GM12878 (cell line): ENCODE results near the gene BNC2. TPM values are rescaled to one million over a fixed set of nuclear protein-coding genes. Genes with fewer than 3 reads are reported as not detected.

ENCODE experiments used
- ATAC-seq: fragments of 200-7000 bp; cut with Tn5 transposase; 3 replicates; pipeline ENCODE4 v1.9.1; 2020; ENCODE audit warnings: mild to moderate bottlenecking, moderate library complexity
- BruUV-seq: library from RNA; stranded (reverse); fragments of 400-500 nt; replicated peaks from 2 replicates; lab custom pipeline; 2021; lab: Mats Ljungman, UMichigan
- CTCF ChIA-PET: fragments of 300-600 bp; sonication (Branson Sonifier 250); formaldehyde crosslinking; extraction: SDS; loops from one replicate; lab custom pipeline; 2021; ENCODE audit warnings: inconsistent platforms; lab: Yijun Ruan, JAX
- POLR2A ChIA-PET: fragments of 350-600 bp; formaldehyde crosslinking; extraction: SDS; loops from one replicate; lab custom pipeline; 2021; ENCODE audit warnings: inconsistent platforms; lab: Charles Lee
- RAD21 ChIA-PET: fragments of 300-600 bp; sonication (Branson Sonifier 250); formaldehyde crosslinking; loops from one replicate; lab custom pipeline; 2023; ENCODE audit warnings: antibody characterized with exemption; ENCODE audit not compliant: unreplicated experiment; lab: Charles Lee
- SMC1A ChIA-PET: fragments of 300-600 bp; sonication (Branson Sonifier 250); formaldehyde crosslinking; loops from one replicate; lab custom pipeline; 2023; ENCODE audit not compliant: unreplicated experiment, uncharacterized antibody; lab: Charles Lee
- DNase-seq: peaks from one replicate; pipeline ENCODE4 v3.0.0-alpha.2; 2011; ENCODE audit warnings: low read depth, low spot score
- FAIRE-seq: peaks from 3 replicates; lab custom pipeline; 2011; peaks lifted over from hg19 to GRCh38; lab: Jason Lieb, UNC
- H2AFZ ChIP-seq: 2 replicates; pipeline ENCODE4 v1.6.0; 2011; ENCODE audit warnings: low read depth, low read length, control low read depth; ENCODE audit not compliant: control insufficient read depth
- H3K27ac ChIP-seq: 2 replicates; pipeline ENCODE4 v1.5.1; 2011; ENCODE audit warnings: control low read depth; ENCODE audit not compliant: control insufficient read depth, insufficient read depth
- H3K27me3 ChIP-seq, 2 experiments: replicated peaks in 1 of 2; 2 replicates each; pipeline versions ENCODE4 v1.6.0 to v1.6.1; 2011; ENCODE audit warnings: low read length in 1 of 2; ENCODE audit not compliant: control insufficient read depth in 2 of 2, insufficient read depth in 2 of 2
- H3K36me3 ChIP-seq, 2 experiments: 2 replicates each; pipeline ENCODE4 v1.5.1; 2011; ENCODE audit warnings: low read length in 1 of 2; ENCODE audit not compliant: control insufficient read depth in 2 of 2, insufficient read depth in 2 of 2
- H3K4me1 ChIP-seq: 2 replicates; pipeline ENCODE4 v1.6.1; 2011; ENCODE audit warnings: mild to moderate bottlenecking, low read length, moderate library complexity, mixed read lengths; ENCODE audit not compliant: control insufficient read depth, insufficient read depth
- H3K4me2 ChIP-seq: 2 replicates; pipeline ENCODE4 v1.6.0; 2011; ENCODE audit warnings: control low read depth; ENCODE audit not compliant: control insufficient read depth, insufficient read depth
- H3K4me3 ChIP-seq: fragments of 200-600 bp; sonication (generic); 2 replicates; pipeline ENCODE4 v1.5.1; 2016
- H3K79me2 ChIP-seq: 2 replicates; pipeline ENCODE4 v1.6.0; 2011; ENCODE audit warnings: low read length; ENCODE audit not compliant: control insufficient read depth, insufficient read depth
- H3K9ac ChIP-seq: 2 replicates; pipeline ENCODE4 v1.8.0; 2011; ENCODE audit warnings: low read length, control low read depth, mixed read lengths; ENCODE audit not compliant: control insufficient read depth, insufficient read depth
- H3K9me3 ChIP-seq: replicated peaks from 3 replicates; pipeline ENCODE4 v1.5.1; 2011; ENCODE audit warnings: mild to moderate bottlenecking, low read length; ENCODE audit not compliant: control insufficient read depth, insufficient read depth
- H4K20me1 ChIP-seq: 2 replicates; pipeline ENCODE4 v1.6.0; 2011; ENCODE audit not compliant: control insufficient read depth, insufficient read depth
- CBFB ChIP-seq: IDR thresholded peaks from 2 replicates; pipeline ENCODE4 v1.6.1; 2016; ENCODE audit warnings: antibody characterized with exemption, low read depth
- CBX5 ChIP-seq: sonication (generic); IDR thresholded peaks from 2 replicates; pipeline ENCODE4 v1.6.1; 2016; ENCODE audit warnings: low read depth, moderate library complexity, mild to moderate bottlenecking, inconsistent platforms
- CREB1 ChIP-seq: IDR thresholded peaks from 2 replicates; pipeline ENCODE4 v1.6.1; 2012; ENCODE audit warnings: low read depth, mild to moderate bottlenecking, inconsistent platforms
- EED ChIP-seq: sonication (generic); IDR thresholded peaks from 2 replicates; pipeline ENCODE4 v1.6.1; 2016; ENCODE audit warnings: antibody characterized with exemption, low read depth
- GABPA ChIP-seq: IDR thresholded peaks from 2 replicates; pipeline ENCODE4 v1.6.1; 2014; ENCODE audit warnings: antibody characterized with exemption, low read depth, mild to moderate bottlenecking, inconsistent platforms
- IKZF1 ChIP-seq: fragments of 450-650 bp; conservative IDR thresholded peaks from 2 replicates; pipeline ENCODE4 v1.6.1; 2017; ENCODE audit warnings: antibody characterized with exemption, mild to moderate bottlenecking
- IKZF2 ChIP-seq, 2 experiments: fragments of 450-650 bp; IDR thresholded peaks; 2 replicates each; pipeline ENCODE4 v1.6.1; 2017; ENCODE audit warnings: mild to moderate bottlenecking in 2 of 2, moderate library complexity in 2 of 2
- RELA ChIP-seq: fragments of 450-650 bp; IDR thresholded peaks from 2 replicates; pipeline ENCODE4 v1.8.0; 2014; ENCODE audit warnings: borderline replicate concordance; ENCODE audit not compliant: partially characterized antibody
- RFX5 ChIP-seq: IDR thresholded peaks from 2 replicates; pipeline ENCODE4 v1.6.1; 2011; ENCODE audit warnings: low read depth, low read length, improper control_type of control experiment
- RUNX3 ChIP-seq: IDR thresholded peaks from 2 replicates; pipeline ENCODE4 v1.6.1; 2012; ENCODE audit warnings: low read length, inconsistent platforms
- SKIL ChIP-seq: fragments of 450-650 bp; IDR thresholded peaks from 2 replicates; pipeline ENCODE4 v1.6.1; 2017; ENCODE audit warnings: mild to moderate bottlenecking, low read depth, inconsistent platforms; ENCODE audit not compliant: poor library complexity, severe bottlenecking
- SP1 ChIP-seq: IDR thresholded peaks from one replicate; pipeline ENCODE4 v1.6.1; 2011; ENCODE audit warnings: low read depth, low read length
- SREBF2 ChIP-seq: IDR thresholded peaks from 2 replicates; pipeline ENCODE4 v1.6.1; 2012; ENCODE audit warnings: mild to moderate bottlenecking, low read length
- SUZ12 ChIP-seq: fragments of 200-600 bp; sonication (generic); IDR thresholded peaks from one replicate; pipeline ENCODE4 v1.6.1; 2018; ENCODE audit warnings: antibody characterized with exemption, mild to moderate bottlenecking; ENCODE audit not compliant: unreplicated experiment
- WRNIP1 ChIP-seq: IDR thresholded peaks from 2 replicates; pipeline ENCODE4 v1.6.1; 2011; ENCODE audit warnings: low read depth, low read length, improper control_type of control experiment, borderline replicate concordance
- ZZZ3 ChIP-seq: IDR thresholded peaks from 2 replicates; pipeline ENCODE4 v1.6.1; 2011; ENCODE audit warnings: low read depth; ENCODE audit not compliant: control insufficient read depth, insufficient read length
- WGBS: methylation state at CpG from one replicate; pipeline ENCODE4 v1.1.6; 2016; ENCODE audit warnings: low lambda C conversion rate; ENCODE audit not compliant: insufficient replicate concordance, insufficient coverage; ENCODE audit errors: missing lambda C conversion rate; 5-methylcytosine and 5-hydroxymethylcytosine counted together
- in situ Hi-C: fragments of 300-500 bp; cut with MboI; formaldehyde crosslinking; loops from 9 replicates; pipeline ENCODE4 v1.14.3; 2018; ENCODE audit warnings: mixed read lengths
- intact Hi-C: fragments of 100-400 bp; cut with micrococcal nuclease; formaldehyde crosslinking; loops from one replicate; pipeline ENCODE4 v1.14.2; 2022; ENCODE audit not compliant: unreplicated experiment
- polyA plus RNA-seq, 11 experiments: library from polyadenylated mRNA; depleted of rRNA in 4 of 11; unstranded in 6 of 11; stranded (reverse) in 5 of 11; fragments of >200 nt; fragmentation: Nextera tagmentation in 4 of 11; fragmentation: Illumina TruSeq in 1 of 11; extraction: Ambion mirVana in 4 of 11; extraction: Trizol in 1 of 11; gene quantifications; 1 replicate in 1 of 11; 2 replicates in 10 of 11; pipeline versions ENCODE4 v1.2.1 to v1.2.3, GENCODE V29; 2011 to 2016; ENCODE audit warnings: inconsistent platforms in 2 of 11, missing spikeins in 2 of 11, low read depth in 1 of 11
- total RNA-seq, 4 experiments: library from RNA; depleted of rRNA in 3 of 4; stranded (reverse); fragments of >200 nt in 3 of 4; fragmentation: Illumina TruSeq in 1 of 4; extraction: Trizol in 1 of 4; gene quantifications; 2 replicates each; pipeline versions ENCODE4 v1.2.1 to v1.2.3, GENCODE V29; 2013 to 2021
- TF ChIP-seq, protein P1 (sequence below): fragments of 450-650 bp; IDR thresholded peaks from 2 replicates; pipeline ENCODE4 v1.6.1; 2017; ENCODE audit warnings: antibody characterized with exemption, mild to moderate bottlenecking, moderate library complexity
- TF ChIP-seq, protein P2 (sequence below): fragments of 450-650 bp; IDR thresholded peaks from 2 replicates; pipeline ENCODE4 v1.6.1; 2018; ENCODE audit warnings: borderline replicate concordance, mild to moderate bottlenecking; ENCODE audit not compliant: partially characterized antibody

The BNC2 gene
- total and polyA plus RNA-seq, 10 of the 15 experiments (the other 5 are each of a cell fraction or from before 2014, with no cell fraction given), result 0.05 to 14.5 (median 0.26) TPM

DNA sequence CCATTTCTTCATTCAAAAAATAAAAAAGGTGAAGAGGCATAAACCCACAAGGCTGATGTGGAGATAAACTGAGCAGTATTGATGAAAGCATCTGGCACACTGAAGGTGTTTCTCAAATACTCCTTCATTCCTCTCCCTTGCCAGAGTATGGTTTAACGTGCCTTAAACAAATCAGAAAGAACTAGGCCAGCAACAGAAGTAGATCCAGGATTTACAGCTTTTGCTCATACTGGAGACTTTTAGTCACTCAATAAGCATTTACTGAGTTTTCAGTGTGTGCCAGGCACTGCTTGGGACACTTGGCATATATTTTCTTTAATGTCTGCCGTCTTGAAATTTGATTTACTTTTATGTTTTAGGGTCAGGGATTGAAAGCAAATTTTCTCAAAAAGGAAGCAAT is 53.0 kb downstream of the BNC2 start:
- H3K27ac ChIP-seq, result no peak overlapping the region
- ATAC-seq, result no peak
- 0% methylated on average over 2 of the region's 2 CpGs for WGBS
- H3K4me3 ChIP-seq, result no peak overlapping the region
- no peaks in the 10 kb centered on the region for H3K79me2 ChIP-seq
- H3K4me1 ChIP-seq, result no peaks in the 10 kb centered on the region
- H2AFZ ChIP-seq, result no peak overlapping the region
- ChIA-PET RAD21 (no interaction called here), SMC1A (no interaction called here), POLR2A (no interaction called here), CTCF (no interaction called here)
- in situ Hi-C loops (no loop called here), intact Hi-C loops (no loop called here)
- H3K4me2 ChIP-seq, result no peak overlapping the region
- DNase-seq, result no peak
- H3K27me3 ChIP-seq, result no peaks in the 10 kb centered on the region
- no peaks in the 10 kb centered on the region for H3K9me3 ChIP-seq
- no peak for FAIRE-seq
- H4K20me1 ChIP-seq, result no peaks in the 10 kb centered on the region
- no peak overlapping the region for H3K9ac ChIP-seq
- no peaks in the 10 kb centered on the region for H3K36me3 ChIP-seq
- TF ChIP-seq GABPA (no peak), IKZF2 (IDR thresholded peaks at IDR 0.05) (no peak), RFX5 (no peak), CBX5 (no peak), ZZZ3 (no peak), IKZF1 (no peak), WRNIP1 (no peak), SP1 (no peak), CBFB (no peak), SUZ12 (no peak), EED (no peak), SKIL (no peak), SREBF2 (no peak), RELA (no peak), CREB1 (no peak), RUNX3 (no peak)
- TF ChIP-seq, protein P1, sequence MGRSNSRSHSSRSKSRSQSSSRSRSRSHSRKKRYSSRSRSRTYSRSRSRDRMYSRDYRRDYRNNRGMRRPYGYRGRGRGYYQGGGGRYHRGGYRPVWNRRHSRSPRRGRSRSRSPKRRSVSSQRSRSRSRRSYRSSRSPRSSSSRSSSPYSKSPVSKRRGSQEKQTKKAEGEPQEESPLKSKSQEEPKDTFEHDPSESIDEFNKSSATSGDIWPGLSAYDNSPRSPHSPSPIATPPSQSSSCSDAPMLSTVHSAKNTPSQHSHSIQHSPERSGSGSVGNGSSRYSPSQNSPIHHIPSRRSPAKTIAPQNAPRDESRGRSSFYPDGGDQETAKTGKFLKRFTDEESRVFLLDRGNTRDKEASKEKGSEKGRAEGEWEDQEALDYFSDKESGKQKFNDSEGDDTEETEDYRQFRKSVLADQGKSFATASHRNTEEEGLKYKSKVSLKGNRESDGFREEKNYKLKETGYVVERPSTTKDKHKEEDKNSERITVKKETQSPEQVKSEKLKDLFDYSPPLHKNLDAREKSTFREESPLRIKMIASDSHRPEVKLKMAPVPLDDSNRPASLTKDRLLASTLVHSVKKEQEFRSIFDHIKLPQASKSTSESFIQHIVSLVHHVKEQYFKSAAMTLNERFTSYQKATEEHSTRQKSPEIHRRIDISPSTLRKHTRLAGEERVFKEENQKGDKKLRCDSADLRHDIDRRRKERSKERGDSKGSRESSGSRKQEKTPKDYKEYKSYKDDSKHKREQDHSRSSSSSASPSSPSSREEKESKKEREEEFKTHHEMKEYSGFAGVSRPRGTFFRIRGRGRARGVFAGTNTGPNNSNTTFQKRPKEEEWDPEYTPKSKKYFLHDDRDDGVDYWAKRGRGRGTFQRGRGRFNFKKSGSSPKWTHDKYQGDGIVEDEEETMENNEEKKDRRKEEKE, result no peak
- TF ChIP-seq, protein P2, sequence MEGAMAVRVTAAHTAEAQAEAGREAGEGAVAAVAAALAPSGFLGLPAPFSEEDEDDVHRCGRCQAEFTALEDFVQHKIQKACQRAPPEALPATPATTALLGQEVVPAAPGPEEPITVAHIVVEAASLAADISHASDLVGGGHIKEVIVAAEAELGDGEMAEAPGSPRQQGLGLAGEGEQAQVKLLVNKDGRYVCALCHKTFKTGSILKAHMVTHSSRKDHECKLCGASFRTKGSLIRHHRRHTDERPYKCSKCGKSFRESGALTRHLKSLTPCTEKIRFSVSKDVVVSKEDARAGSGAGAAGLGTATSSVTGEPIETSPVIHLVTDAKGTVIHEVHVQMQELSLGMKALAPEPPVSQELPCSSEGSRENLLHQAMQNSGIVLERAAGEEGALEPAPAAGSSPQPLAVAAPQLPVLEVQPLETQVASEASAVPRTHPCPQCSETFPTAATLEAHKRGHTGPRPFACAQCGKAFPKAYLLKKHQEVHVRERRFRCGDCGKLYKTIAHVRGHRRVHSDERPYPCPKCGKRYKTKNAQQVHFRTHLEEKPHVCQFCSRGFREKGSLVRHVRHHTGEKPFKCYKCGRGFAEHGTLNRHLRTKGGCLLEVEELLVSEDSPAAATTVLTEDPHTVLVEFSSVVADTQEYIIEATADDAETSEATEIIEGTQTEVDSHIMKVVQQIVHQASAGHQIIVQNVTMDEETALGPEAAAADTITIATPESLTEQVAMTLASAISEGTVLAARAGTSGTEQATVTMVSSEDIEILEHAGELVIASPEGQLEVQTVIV, result no peak
- no TSS peak for BruUV-seq
